B cell (primary cell): ENCODE results near the gene DEF6.

Experiments used
- EZH2 ChIP-seq: IDR thresholded peaks from 2 replicates; pipeline ENCODE4 v1.6.1; 2012; ENCODE audit warnings: borderline replicate concordance, low read depth, mild to moderate bottlenecking, moderate library complexity, low read length; ENCODE audit not compliant: insufficient read depth, poor library complexity, severe bottlenecking
- TF ChIP-seq, protein P1 (sequence below): fragments of 200-600 bp; IDR thresholded peaks from one replicate; pipeline ENCODE4 v1.8.0; 2022; ENCODE audit warnings: antibody characterized with exemption, mild to moderate bottlenecking

DNA sequence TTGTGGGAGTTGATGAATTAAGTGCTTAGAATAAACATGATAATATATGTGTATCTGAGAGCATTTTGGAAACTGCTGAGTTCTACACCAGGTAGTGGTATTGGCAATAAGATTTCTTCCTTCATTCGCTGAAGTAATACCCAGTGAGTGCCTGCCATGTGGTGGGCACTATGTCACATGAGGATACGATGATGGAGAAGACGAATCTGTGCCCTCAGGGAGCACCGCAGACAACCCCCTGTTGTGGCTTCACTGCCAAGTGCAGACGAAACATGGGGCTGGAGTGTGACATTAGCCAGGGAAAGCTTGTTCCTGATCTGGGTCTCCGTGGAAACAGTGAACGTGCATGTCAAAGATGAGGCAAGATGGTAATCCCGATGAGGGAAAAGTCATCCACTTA lies 30.2 kb upstream of the DEF6 start:
- TF ChIP-seq, protein P1, sequence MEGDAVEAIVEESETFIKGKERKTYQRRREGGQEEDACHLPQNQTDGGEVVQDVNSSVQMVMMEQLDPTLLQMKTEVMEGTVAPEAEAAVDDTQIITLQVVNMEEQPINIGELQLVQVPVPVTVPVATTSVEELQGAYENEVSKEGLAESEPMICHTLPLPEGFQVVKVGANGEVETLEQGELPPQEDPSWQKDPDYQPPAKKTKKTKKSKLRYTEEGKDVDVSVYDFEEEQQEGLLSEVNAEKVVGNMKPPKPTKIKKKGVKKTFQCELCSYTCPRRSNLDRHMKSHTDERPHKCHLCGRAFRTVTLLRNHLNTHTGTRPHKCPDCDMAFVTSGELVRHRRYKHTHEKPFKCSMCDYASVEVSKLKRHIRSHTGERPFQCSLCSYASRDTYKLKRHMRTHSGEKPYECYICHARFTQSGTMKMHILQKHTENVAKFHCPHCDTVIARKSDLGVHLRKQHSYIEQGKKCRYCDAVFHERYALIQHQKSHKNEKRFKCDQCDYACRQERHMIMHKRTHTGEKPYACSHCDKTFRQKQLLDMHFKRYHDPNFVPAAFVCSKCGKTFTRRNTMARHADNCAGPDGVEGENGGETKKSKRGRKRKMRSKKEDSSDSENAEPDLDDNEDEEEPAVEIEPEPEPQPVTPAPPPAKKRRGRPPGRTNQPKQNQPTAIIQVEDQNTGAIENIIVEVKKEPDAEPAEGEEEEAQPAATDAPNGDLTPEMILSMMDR: no peak
- TF ChIP-seq EZH2: no peak
